ENCODE results near the gene MBNL2. TPM values are rescaled to one million over a fixed set of nuclear protein-coding genes. Genes with fewer than 3 reads are reported as not detected.
A peak's percentile ranks its signal among the peaks of the same experiment; 100 is the strongest.

Gene MBNL2
- total and polyA plus RNA-seq, 2 of the 4 experiments (the other 2 are of a cell fraction): 26.9 to 103 TPM

- POLR2A ChIA-PET (ENCODE audit: unreplicated experiment): no interaction called here
Measured at GRCh38 chr13:97205982-97206381, 16.2 kb upstream of the MBNL2 start.

More at GRCh38 chr13:97205982-97206381, 16.2 kb upstream of the MBNL2 start:
- Histone ChIP-seq H3K27me3 (ENCODE audit: control insufficient read depth, insufficient read depth, low read length) (no peaks in the 10 kb centered on the region), H2BK15ac (ENCODE audit: low read depth, low read length) (no peak overlapping the region), H3K4me1 (ENCODE audit: control insufficient read depth, insufficient read depth, low read length) (no peaks in the 10 kb centered on the region; the same call in 1 of the 2 replicates), H4K5ac (ENCODE audit: low read depth, low read length) (no peak overlapping the region), H4K8ac (ENCODE audit: low read depth in 2 of 2, low read length in 2 of 2) (peak overlapping the region in 1 of 2 experiments; percentile 55; a peak in 2 of 4 replicates), H2BK120ac (ENCODE audit: low read depth, low read length) (no peak overlapping the region), H3K4me2 (ENCODE audit: low read depth, low read length) (peak overlapping the region; percentile 64; the same call in 1 of the 2 replicates), H3K23ac (ENCODE audit: low read depth, low read length) (no peak overlapping the region), H3K27ac (ENCODE audit: insufficient read depth, low read length) (no peak overlapping the region), H3K14ac (replicated peaks; ENCODE audit: low read depth, low read length) (peak overlapping the region; percentile 3; the same call in 1 of the 2 replicates), H2AK5ac (ENCODE audit: low read depth, low read length) (no peak overlapping the region), H3K9me3 (ENCODE audit: control insufficient read depth, insufficient read depth, low read length) (no peaks in the 10 kb centered on the region), H3K9ac (ENCODE audit: low read depth, low read length) (peak overlapping the region; percentile 10; the same call in 1 of the 2 replicates), H3K4me3 (ENCODE audit: insufficient read depth, low read depth, low read length) (no peak overlapping the region), H3K79me1 (ENCODE audit: low read depth in 1 of 2, low read length in 2 of 2) (no peaks in the 10 kb centered on the region), H4K91ac (ENCODE audit: insufficient read depth, low read depth, low read length) (no peak overlapping the region), H3K18ac (ENCODE audit: low read depth, low read length) (no peak overlapping the region; the same call in 1 of the 2 replicates), H3K4ac (ENCODE audit: low read depth, low read length) (peak overlapping the region; percentile 15; the same call in 1 of the 2 replicates), H3K56ac (ENCODE audit: extremely low read depth, insufficient read depth, low read length) (peak overlapping the region; percentile 1; the same call in 1 of the 2 replicates), H2BK20ac (ENCODE audit: low read depth, low read length) (peak overlapping the region; percentile 57; the same call in 1 of the 2 replicates), H3K36me3 (ENCODE audit: control insufficient read depth, insufficient read depth, low read length) (no peaks in the 10 kb centered on the region), H2BK5ac (ENCODE audit: low read depth, low read length, poor library complexity, severe bottlenecking) (peak overlapping the region; percentile 79), H4K20me1 (ENCODE audit: insufficient read depth, low read length) (no peaks in the 10 kb centered on the region), H2AFZ (replicated peaks; ENCODE audit: low read length, poor library complexity) (no peak overlapping the region), H3K9me1 (ENCODE audit: insufficient read depth, low read length) (no peaks in the 10 kb centered on the region), H2AK9ac (replicated peaks; ENCODE audit: low read depth, low read length, poor library complexity) (no peak overlapping the region)
- CTCF ChIA-PET: interaction anchor here (1.0 to 2.9 kb wide), 2 partner anchors 81 to 96 kb away, joined by 3 to 14 read pairs; no protein-coding TSS in a partner anchor
- in situ Hi-C loops (cut with MboI; ENCODE audit: low sequenced_read_pairs): no loop called here
- no CpG with 5 or more reads among the region's 3 CpGs for WGBS, 2 experiments (ENCODE audit: extremely low coverage in 2 of 2, insufficient read length in 1 of 2)
- no TSS peak for BruUV-seq (replicated peaks)
- TF ChIP-seq, protein P1, sequence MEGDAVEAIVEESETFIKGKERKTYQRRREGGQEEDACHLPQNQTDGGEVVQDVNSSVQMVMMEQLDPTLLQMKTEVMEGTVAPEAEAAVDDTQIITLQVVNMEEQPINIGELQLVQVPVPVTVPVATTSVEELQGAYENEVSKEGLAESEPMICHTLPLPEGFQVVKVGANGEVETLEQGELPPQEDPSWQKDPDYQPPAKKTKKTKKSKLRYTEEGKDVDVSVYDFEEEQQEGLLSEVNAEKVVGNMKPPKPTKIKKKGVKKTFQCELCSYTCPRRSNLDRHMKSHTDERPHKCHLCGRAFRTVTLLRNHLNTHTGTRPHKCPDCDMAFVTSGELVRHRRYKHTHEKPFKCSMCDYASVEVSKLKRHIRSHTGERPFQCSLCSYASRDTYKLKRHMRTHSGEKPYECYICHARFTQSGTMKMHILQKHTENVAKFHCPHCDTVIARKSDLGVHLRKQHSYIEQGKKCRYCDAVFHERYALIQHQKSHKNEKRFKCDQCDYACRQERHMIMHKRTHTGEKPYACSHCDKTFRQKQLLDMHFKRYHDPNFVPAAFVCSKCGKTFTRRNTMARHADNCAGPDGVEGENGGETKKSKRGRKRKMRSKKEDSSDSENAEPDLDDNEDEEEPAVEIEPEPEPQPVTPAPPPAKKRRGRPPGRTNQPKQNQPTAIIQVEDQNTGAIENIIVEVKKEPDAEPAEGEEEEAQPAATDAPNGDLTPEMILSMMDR (conservative IDR thresholded peaks at IDR 0.05; ENCODE audit: low read depth, low read length): no peak
- TF ChIP-seq FOS (IDR thresholded peaks at IDR 0.05; ENCODE audit: low read depth, low read length) (no peak), RAD21 (IDR thresholded peaks at IDR 0.05; ENCODE audit: low read length) (no peak), POLR2A (IDR thresholded peaks at IDR 0.05; ENCODE audit: low read depth, low read length) (no peak), MXI1 (IDR thresholded peaks at IDR 0.05; ENCODE audit: borderline replicate concordance, low read depth, low read length) (no peak), NFE2L2 (IDR thresholded peaks at IDR 0.05; ENCODE audit: low read depth, low read length) (no peak), CHD1 (IDR thresholded peaks at IDR 0.05; ENCODE audit: low read depth, low read length) (no peak), USF2 (IDR thresholded peaks at IDR 0.05; ENCODE audit: low read depth, low read length) (no peak), RFX5 (IDR thresholded peaks at IDR 0.05; ENCODE audit: low read depth, low read length) (no peak), SMC3 (IDR thresholded peaks at IDR 0.05; ENCODE audit: low read depth, low read length) (no peak), CEBPB (IDR thresholded peaks at IDR 0.05; ENCODE audit: low read depth, low read length) (no peak), MAZ (IDR thresholded peaks at IDR 0.05; ENCODE audit: borderline replicate concordance, low read depth, low read length) (no peak), RCOR1 (IDR thresholded peaks at IDR 0.05; ENCODE audit: insufficient replicate concordance, low read length) (no peak), BHLHE40 (IDR thresholded peaks at IDR 0.05; ENCODE audit: low read depth, low read length) (no peak), MAFK (IDR thresholded peaks at IDR 0.05; ENCODE audit: low read depth, low read length) (no peak)
- TF ChIP-seq, protein P2, sequence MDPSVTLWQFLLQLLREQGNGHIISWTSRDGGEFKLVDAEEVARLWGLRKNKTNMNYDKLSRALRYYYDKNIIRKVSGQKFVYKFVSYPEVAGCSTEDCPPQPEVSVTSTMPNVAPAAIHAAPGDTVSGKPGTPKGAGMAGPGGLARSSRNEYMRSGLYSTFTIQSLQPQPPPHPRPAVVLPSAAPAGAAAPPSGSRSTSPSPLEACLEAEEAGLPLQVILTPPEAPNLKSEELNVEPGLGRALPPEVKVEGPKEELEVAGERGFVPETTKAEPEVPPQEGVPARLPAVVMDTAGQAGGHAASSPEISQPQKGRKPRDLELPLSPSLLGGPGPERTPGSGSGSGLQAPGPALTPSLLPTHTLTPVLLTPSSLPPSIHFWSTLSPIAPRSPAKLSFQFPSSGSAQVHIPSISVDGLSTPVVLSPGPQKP (IDR thresholded peaks at IDR 0.05; ENCODE audit: borderline replicate concordance, low read depth, low read length): no peak
- ATAC-seq (ENCODE audit: low read depth) (peak; percentile 82), DNase-seq (peak; percentile 68)
- intact Hi-C loops (cut with micrococcal nuclease): no loop called here
- dilution Hi-C loops (cut with HindIII; ENCODE audit: low sequenced_read_pairs, unreplicated experiment): no loop called here

Measured in IMR-90 (cell line).